Superior temporal gyrus (tissue), 1 donor: ENCODE results near the gene SIK2.
A peak's percentile ranks its signal among the peaks of the same experiment; 100 is the strongest.
"Not testable (repeated sequence)": the region's sequence is repeated elsewhere in the genome, so short reads cannot be mapped to it uniquely, and the experiment has no call there.

ENCODE experiments used
- DNase-seq: peaks from one replicate; pipeline ENCODE4 v3.0.0-alpha.2; 2016; ENCODE audit errors: extremely low spot score

Gene SIK2

DNA sequence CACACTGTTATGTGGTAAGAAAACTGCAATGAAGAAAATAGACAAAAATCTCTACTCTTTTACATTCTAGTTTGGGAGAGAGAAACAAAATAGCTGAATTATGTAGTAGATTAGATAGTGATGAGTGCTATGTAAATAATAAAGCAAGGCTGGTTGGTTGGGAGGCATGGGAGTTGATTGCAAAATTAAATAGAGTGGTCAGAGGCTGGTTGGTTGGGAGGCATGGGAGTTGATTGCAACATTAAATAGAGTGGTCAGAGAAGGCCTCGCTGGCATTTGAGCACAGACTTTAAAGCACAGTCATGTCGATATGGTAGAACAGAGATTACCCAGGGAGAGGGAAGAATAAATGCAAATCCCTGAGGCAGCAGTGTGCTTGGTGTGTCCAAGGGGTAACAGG is 22.4 kb downstream of the SIK2 start:
- no peak for DNase-seq

DNA sequence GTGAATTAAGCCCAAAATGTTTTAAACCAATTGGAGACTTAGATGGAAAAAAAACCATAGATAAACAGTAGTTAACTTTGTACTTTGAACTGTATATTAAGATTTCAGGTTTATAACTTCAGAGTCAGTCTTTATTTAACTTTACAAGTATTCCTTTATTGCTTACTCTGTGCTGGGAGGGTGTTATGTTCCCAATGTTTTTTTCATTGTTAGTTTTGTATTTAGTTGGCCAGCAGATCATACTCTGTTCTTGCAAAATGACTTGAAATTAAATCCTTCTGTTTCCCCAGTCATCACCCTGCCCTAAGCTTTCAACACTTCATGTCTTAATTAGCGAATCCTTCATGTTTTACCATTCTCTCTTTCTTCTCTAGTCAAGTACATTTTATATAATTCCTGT is 25.3 kb downstream of the SIK2 start:
- DNase-seq: no peak

DNA sequence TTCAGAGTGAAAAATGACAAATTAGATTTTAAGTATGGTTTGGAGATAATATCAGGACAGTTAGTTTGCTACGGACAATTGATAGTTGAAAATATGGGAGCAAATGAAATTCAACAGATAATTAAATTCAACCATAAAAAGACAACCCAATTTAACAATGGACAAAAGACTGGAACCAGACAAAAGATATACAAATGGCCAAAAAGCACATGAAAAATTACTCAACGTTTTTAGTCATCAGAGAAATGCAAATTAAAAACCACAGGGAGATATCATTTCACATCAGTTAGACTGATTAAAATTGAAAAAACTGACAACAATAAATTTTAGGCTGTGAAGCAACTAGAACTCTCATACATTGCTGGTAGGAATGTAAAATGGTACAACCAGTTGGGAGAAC is 27.2 kb downstream of the SIK2 start:
- no peak for DNase-seq

DNA sequence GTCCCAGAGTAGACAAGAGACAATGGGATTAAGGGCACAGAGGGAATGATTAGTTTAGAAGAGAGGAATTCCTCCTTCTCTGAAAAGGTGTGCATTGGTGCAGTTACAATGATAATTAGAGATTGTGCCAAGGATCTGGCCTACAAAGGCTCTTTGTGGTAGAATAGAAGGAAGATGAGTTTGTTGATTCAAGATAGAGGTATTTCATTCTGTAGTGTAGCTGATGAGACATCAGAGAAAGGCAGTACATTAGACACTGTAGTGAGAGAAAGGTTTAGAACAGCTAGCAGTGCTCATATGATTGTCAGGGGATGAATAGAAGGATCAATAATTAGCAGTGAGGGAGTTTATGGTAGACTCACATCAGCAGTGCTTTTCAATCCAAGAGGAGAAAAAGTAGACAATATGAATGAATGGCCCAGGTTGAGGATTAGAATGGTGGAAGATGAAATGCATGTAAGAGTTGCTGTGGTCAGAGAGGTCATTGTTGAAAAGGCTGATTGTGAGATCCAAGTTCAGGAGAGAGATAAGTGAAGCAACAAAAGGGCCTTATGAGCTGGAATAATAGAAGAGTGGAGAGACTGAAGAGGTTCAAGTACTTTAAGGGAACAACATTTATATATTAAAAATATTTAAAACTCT is 28.9 kb downstream of the SIK2 start:
- no peak for DNase-seq

DNA sequence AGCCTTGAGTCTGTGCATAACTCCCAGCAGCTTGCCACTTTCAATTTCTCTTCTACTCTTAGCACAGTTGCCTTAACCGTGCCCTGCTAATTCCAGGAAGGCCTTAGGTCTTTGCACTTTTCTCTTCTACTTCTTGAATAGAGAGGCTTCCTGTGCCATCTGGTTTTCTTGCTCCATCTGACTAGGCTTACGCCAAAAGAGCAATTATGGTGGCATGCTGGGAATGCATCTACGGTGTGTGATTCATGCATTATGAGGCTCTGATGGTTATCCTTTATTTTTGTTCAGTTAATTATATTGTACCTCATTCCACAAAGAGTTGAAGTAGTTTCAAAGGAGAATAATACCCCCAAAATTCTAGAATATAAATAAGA is 29.4 kb downstream of the SIK2 start:
- DNase-seq: no peak

DNA sequence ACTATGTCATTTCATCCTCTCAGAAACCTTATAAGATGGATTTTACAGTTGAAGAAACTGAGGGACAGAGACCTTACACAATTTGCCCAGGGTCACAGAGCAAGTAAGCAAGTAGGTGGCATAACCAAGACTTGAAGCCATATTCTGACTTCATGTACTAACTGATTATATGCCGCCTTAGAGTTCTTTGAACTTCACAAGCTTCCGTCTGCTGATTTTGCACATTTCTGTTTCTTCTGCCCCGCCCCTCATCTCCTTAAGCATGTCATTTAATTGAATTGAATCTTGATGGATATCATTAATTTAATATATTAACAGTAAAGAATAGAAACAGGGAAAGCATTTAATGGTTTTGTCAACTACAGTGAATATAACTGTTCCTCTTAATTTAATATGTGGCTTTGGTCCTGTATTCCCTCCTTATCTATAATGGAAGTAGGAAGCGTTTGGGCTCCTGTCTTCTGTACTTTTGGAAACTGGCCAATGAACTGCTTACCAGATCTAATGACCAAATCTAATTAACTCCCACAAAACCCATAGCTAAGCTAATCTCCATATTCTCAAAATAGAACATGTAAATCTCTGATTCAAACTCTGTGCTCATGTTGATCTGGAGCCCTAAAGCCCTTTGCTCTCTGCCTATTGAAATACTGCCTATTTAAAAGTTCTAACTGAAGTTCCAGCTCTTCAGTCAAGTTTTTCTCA is 30.4 kb downstream of the SIK2 start:
- DNase-seq: no peak

DNA sequence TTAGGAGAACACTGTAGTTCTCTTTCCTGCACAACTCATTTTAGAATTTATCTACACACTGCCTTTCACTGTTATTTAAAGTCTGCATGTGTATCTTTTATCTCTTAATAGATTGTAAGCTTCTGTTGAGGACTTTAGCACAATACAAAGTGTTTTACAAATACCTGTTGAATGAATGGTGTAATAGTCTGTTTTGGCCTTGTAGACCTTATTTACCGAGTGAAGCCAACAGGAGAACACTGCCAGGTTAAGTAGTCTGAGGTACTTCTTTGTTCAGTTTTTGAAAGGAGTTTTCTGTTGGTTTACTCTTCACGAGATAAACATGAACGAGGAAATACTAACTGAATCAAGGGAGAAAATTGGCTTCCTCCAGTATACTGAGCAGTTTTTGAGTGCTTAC is 31.0 kb downstream of the SIK2 start:
- no peak for DNase-seq

DNA sequence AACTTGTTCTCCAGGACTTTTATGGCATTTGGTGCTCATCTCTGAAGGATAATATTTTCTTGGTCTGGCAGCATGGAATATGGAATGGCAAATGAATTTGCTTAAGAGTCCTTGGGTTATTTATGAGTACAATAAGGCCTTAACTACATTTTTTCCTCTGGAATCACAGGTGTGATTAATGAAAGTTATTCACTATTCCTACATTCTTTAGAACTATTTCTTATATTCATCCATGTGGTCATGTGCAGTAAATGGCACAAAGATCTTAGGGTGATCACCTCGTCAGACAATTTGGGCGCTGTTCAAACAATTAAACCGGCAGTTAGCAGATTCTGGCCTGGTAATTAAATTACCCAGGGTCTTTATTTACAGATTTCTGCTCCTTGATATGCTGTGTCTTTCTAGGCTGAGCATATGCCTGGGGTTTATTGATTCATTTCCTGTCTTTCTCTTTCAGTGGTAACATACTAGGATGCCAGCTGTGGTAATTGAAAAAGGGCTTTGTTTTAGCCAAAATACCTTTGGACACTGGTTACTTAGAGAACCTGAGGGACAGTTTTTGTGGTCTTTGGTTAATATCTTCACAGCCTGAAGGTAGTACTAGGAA is 31.6 kb downstream of the SIK2 start:
- DNase-seq: peak; percentile 34

DNA sequence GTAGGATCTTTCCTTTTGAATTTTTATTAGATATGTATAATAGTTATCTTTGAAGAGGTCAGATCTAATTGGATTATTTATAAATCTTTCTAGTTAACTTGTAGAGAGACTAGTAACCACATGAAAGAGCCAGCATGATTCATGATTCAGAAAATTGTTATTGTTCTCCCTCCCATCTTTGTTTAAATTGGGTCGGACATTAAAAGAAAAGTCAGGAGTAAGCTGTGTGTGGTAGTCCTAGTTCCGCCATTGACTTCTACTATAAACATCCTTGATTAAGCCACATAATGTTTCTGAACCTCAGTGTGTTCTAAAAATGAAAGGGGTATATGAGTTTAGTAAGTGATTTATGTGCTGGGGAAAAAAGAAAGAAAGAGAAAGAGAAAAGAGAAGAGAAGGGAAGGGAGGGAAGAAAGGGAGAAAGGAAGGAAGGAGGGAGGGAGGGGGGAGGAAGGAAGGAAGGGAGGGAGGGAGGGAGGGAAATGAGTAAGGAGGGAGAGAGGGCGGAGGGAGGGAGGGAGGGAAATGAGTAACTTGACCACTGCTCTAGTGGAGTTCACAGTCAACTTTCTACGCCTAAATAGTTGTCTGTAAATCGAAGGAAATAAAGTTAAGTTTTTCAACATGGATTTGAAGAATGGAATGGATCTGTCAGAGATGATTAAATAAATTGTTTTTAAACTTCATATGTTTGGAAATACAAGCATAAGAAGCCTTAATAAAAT is 32.9 kb downstream of the SIK2 start:
- DNase-seq: no peak

DNA sequence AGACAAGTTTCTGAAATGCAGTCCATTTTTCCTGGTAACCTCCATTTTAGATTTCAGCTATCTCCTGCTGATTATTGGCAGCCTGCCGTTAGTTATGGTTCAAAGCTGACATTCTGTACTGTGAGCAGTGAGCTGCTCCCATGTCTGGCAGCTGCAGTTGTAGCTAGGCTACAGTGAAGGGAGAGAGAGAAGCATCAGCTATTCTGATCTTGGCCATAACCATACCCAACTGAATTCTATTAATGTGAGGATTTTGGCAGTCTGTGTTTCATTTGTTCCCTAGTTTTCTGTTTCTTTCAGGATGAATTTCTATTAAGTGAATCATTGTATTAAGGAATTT is 33.4 kb downstream of the SIK2 start:
- DNase-seq: peak; percentile 88

DNA sequence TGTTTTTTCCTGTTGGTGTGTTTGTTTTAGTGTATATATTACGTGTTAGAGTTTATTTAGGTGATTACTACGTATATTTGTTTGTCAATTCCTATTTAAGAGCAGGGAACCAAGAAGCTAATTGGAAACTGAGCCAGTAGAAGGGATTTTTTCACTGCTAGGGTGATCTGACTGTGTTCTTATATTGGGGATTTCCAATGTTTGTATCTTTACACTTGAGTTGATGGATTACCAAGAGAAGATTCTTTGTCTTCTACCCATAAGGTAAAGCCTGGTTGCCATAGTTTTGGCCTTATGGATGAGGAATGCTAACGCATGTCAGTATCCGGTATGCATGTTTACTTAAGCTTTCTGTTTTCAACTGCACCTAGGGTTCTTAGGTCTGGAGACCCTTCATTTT is 35.6 kb downstream of the SIK2 start:
- no peak for DNase-seq

DNA sequence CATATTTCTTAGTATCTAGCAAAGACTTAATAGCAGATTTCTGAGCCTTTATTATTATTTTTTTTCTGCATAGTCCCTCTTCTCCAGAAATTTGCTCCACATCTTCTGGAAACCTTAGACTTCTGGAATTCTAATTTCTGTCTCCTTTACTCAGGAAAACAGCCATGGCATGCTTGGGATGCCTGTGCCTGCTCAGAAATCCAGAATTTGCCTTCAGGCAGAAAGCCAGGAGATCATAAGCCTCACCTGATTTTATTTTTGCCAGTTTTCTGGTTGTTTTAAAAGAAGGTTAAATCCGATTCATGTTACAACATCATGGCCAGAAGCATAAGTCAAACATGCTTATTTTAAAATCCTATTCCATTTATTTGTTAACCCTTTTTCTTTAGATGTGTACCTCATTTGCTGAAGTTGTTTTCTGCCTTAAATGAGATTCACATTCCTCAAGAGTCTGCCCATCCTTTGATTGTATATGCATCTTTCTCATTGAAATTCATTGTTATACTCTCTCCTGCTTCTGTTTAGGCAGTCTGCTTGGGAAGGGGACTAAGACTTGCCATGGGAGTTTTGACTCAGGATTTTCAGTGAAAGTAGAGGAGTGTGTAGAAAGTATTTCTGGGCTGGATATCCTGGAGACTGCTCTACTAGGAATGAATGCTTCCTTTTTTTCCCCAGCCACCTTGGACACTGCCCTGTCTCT is 37.1 kb downstream of the SIK2 start:
- DNase-seq: no peak

DNA sequence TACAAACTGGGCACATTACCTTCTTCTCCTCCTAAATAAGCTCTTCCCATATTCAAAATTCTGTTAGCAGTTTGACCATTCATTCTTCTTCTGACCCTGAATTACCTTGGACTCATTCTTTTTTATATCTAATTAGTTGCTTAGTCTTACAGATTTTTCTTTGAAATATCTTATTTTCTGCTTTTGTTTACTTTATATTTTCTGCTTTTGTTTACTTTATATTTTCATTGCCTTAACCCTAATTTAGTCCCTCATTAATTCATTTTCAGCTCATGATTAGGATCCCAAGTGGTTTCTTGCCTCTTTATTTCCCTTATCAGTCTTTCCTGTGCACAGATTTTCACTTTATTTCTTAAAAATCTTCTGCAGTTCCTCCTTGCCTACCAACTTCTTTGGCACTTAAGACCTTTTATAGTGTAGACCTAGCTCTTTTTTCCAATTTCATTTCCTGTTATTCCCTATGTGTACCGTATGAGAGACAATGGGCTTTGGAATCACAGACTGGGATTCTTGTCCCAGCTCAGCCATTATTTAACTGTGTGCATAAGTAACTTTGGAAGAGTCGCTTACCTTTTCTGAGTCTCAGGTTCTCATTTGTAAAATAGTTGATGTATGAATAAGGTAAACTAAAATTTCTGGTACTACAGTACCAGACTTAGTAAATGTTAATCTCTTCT is 39.2 kb downstream of the SIK2 start:
- no peak for DNase-seq

DNA sequence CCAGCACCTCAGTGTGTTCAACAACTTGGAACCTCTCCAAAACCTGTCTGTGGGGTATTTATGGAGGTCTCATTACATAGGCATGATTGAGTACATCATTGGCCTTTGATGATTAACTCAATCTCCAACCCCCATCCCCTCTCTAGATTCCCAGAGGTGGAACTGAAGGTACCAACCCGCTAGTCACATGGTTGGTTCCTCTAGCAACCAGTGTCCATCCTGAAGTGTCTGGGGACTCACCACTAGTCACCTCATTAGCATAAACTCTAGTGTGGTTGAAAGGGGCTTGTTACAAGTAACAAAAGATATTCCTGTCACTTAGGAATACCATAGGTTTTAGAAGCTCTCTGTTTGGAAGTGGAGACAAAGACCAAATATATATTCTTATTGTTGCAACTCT is 40.3 kb downstream of the SIK2 start:
- no peak for DNase-seq

DNA sequence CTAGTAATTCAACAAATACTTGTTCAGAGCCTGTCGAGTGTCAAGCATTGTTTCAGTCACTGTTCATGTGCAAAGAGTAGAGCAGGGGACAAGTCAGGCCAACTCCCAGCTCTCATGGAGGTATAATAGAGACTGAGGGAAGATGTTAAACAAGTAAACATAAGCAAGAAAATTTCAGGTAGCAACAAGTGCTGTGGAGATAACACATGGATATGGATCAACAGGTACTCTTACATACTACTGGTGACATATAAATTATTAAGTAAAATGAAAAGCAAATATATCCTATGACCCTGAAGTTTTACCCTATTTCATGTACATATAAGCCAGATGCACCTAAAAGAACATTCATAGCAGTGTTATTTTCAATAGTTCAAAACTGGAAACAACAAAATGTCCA is 42.7 kb downstream of the SIK2 start:
- no peak for DNase-seq

DNA sequence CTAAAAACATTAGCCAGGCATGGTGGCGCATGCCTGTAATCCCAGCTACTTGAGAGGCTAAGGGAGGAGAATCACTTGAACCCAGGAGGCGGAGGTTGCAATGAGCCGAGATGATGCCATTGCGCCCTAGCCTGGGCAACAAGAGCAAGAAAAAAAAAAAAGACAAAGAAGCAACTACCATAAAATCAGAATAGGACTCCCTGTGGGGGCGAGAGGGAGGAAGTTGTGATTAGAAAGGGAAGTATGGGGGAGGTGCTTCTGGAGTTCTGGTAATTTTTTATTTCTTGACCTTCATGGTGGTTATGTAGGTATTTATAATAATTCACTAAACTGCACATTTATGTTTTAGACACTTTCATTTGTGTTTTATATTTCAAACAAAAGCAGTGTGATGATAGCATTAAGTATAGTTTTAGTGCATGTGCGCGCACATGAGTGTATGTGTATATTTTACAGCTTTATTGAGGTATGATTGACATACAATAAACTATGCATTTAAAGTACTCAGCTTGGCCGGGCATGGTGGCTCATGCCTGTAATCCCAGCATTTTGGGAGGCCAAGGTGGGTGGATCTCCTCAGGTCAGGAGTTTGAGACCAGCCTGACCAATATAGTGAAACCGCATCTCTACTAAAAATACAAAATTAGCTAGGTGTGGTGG is 43.5 kb downstream of the SIK2 start:
- no peak for DNase-seq

DNA sequence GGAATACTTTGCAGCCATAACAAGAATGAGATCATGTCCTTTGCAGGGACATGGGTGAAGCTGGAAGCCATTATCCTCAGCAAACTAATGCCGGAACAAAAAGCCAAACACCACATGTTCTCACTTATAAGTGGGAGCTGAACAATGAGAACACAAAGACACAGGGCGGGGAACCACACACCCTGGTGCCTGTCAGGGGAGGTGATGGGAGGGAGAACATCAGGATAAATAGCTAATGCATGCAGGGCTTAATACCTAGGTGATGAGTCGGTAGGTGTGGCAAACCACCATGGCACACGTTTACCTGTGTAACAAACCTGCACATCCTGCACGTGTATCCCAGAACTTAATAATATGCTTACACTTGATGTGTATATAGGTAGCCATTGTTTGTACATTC is 49.1 kb downstream of the SIK2 start:
- not testable (repeated sequence) for DNase-seq

DNA sequence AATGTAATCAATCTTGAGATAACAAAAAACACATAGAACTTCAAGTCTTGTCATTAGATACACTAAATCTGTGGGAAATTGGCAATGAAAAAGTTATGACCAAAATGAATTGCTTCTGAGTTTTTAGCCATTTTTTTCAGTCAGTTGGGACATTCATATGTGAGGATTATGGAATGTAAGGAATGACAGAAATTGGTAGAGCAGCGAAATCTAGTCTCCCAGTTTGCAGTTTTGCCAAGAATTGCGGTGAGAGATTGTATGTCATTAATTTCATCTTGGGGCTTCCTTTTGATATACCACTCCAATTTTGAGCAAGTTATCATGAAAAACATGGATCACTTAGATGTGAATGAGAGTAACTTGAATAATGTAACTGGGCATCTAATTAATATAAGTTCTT is 49.9 kb downstream of the SIK2 start:
- DNase-seq: no peak

DNA sequence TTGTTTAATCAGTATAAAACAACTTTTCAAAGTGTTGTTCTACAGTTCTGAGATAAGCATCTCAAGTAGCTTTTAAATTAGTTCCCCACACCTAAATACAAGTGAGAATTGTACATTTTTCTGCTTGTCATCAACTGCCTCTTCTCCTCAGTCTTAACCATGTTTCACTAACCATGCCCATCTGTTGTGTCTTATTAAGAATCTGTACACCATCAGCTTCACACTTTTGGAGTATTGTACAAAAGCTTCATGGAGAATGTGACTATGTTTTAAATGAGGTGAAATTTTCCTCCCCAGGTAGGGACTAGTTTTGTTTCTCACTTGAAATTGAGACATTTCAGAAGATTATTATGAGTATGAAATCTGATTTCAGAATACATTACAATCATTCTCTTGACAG is 52.4 kb downstream of the SIK2 start:
- DNase-seq: no peak

DNA sequence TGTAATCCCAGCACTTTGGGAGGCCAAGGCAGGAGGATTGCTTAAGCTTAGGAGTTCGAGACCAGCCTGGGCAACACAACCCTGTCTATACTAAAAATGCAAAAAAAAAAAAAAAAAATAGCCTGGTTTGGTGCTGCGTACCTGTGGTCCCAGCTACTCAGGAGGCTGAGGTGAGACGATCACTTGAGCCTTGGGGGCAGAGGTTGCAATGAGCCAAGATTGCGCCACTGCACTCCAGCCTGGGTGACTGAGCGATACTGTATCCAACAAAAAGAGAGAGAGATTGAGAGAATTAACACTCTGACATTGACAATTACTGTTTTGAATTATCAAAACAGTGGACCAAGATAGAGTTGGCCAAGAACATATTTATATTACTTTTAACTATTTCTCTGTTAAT is 53.7 kb downstream of the SIK2 start:
- DNase-seq: no peak

DNA sequence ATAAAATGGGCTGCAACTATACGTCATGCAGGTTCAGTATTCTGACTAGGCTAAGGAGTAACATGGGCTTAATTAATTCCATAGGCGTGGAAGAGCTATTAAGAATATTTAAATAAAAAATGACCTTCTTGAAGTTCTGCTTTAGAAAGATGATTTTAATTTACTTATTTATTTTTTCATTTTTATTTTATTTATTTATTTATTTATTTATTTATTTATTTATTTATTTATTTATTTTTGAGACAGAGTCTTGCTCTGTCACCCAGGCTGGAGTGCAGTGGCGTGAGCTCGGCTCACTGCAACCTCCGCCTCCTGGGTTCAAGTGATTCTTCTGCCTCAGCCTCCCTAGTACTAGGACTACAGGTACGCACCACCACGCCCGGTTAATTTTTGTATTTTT is 55.7 kb downstream of the SIK2 start:
- not testable (repeated sequence) for DNase-seq
